ENCODE data around the gene CA12.

The CA12 gene

GRCh38 chr15:63390689-63391088 is 9.0 kb upstream of the CA12 start:
- no peak for TF ChIP-seq CTCF (IDR thresholded peaks at IDR 0.05)
- H2AFZ ChIP-seq, result no peak overlapping the region

GRCh38 chr15:63389902-63390670 is 8.4 kb upstream of the CA12 start:
- TF ChIP-seq CTCF (IDR thresholded peaks at IDR 0.05), result no peak
- Histone ChIP-seq H3K9me3 (ENCODE audit: control insufficient read depth, low read length) (no peaks in the 10 kb centered on the region), H3K4me2 (ENCODE audit: low read length) (no peak overlapping the region), H3K36me3 (ENCODE audit: control insufficient read depth, insufficient read depth, low read length) (no peaks in the 10 kb centered on the region), H3K9ac (no peak overlapping the region), H3K4me1 (no peaks in the 10 kb centered on the region), H3K79me2 (no peaks in the 10 kb centered on the region), H3K4me3 (ENCODE audit: low read depth, low read length) (no peak overlapping the region), H3K27me3 (ENCODE audit: control insufficient read depth, insufficient read depth, low read length) (no peaks in the 10 kb centered on the region), H3K27ac (no peak overlapping the region), H2AFZ (no peak overlapping the region)

More at GRCh38 chr15:63390689-63391088, 9.0 kb upstream of the CA12 start:
- Histone ChIP-seq H3K36me3 (ENCODE audit: control insufficient read depth, insufficient read depth, low read length) (no peaks in the 10 kb centered on the region), H3K4me1 (no peaks in the 10 kb centered on the region), H3K9ac (no peak overlapping the region), H3K79me2 (no peaks in the 10 kb centered on the region), H3K4me2 (ENCODE audit: low read length) (no peak overlapping the region), H3K4me3 (ENCODE audit: low read depth, low read length) (no peak overlapping the region), H3K27ac (no peak overlapping the region), H3K9me3 (ENCODE audit: control insufficient read depth, low read length) (no peaks in the 10 kb centered on the region), H3K27me3 (ENCODE audit: control insufficient read depth, insufficient read depth, low read length) (no peaks in the 10 kb centered on the region)

- Histone ChIP-seq H3K27me3 (ENCODE audit: control insufficient read depth, insufficient read depth, low read length) (no peaks in the 10 kb centered on the region), H3K36me3 (ENCODE audit: control insufficient read depth, insufficient read depth, low read length) (no peaks in the 10 kb centered on the region), H2AFZ (no peak overlapping the region), H3K4me1 (no peaks in the 10 kb centered on the region), H3K4me3 (ENCODE audit: low read depth, low read length) (no peak overlapping the region), H3K27ac (no peak overlapping the region), H3K4me2 (ENCODE audit: low read length) (no peak overlapping the region), H3K9me3 (ENCODE audit: control insufficient read depth, low read length) (no peaks in the 10 kb centered on the region), H3K9ac (no peak overlapping the region), H3K79me2 (no peaks in the 10 kb centered on the region)
- TF ChIP-seq CTCF (IDR thresholded peaks at IDR 0.05), result no peak
Measured at GRCh38 chr15:63388511-63388910, 6.9 kb upstream of the CA12 start.

- no peaks in the 10 kb centered on the region for H3K36me3 ChIP-seq (ENCODE audit: control insufficient read depth, insufficient read depth, low read length)
- H2AFZ ChIP-seq, result no peak overlapping the region
- no peak for TF ChIP-seq CTCF (IDR thresholded peaks at IDR 0.05)
- H3K9ac ChIP-seq, result no peak overlapping the region
- H3K79me2 ChIP-seq, result no peaks in the 10 kb centered on the region
- no peaks in the 10 kb centered on the region for H3K9me3 ChIP-seq (ENCODE audit: control insufficient read depth, low read length)
- H3K4me1 ChIP-seq, result no peaks in the 10 kb centered on the region
- no peak overlapping the region for H3K4me2 ChIP-seq (ENCODE audit: low read length)
- no peak overlapping the region for H3K27ac ChIP-seq
- no peaks in the 10 kb centered on the region for H3K27me3 ChIP-seq (ENCODE audit: control insufficient read depth, insufficient read depth, low read length)
- no peak overlapping the region for H3K4me3 ChIP-seq (ENCODE audit: low read depth, low read length)
Measured at GRCh38 chr15:63387748-63388493, 6.3 kb upstream of the CA12 start.
